CD4-positive, alpha-beta T cell treated with Interleukin-21 for 1 hour (primary cell): ENCODE measurements around the gene CCDC175.

ENCODE experiments used
- DNase-seq: peaks from one replicate; pipeline ENCODE4 v3.0.0-alpha.2; 2020

The CCDC175 gene

GRCh38 chr14:59481407-59481806, 95.2 kb downstream of the CCDC175 start:
- DNase-seq = no peak

GRCh38 chr14:59480166-59480565, 96.4 kb downstream of the CCDC175 start:
- no peak for DNase-seq

GRCh38 chr14:59478540-59478939, 98.1 kb downstream of the CCDC175 start:
- DNase-seq = no peak

- DNase-seq = no peak
Observed at GRCh38 chr14:59475709-59476108, 100.9 kb downstream of the CCDC175 start.

- no peak for DNase-seq
Observed at GRCh38 chr14:59474172-59474571, 102.4 kb downstream of the CCDC175 start.

GRCh38 chr14:59465316-59466135, 111.1 kb downstream of the CCDC175 start, which contains the start of gene GPR135:
Gene GPR135 (minus strand): TSS chr14:59465380. CDS start chr14:59465226, 154 bp downstream.
- peak; percentile 32 for DNase-seq

GRCh38 chr14:59464486-59465315, 111.9 kb downstream of the CCDC175 start:
- peak; percentile 59 for DNase-seq

- no peak for DNase-seq
Observed at GRCh38 chr14:59463787-59464485, 112.7 kb downstream of the CCDC175 start.

GRCh38 chr14:59461891-59462290, 114.7 kb downstream of the CCDC175 start:
- no peak for DNase-seq

GRCh38 chr14:59460378-59460777, 116.2 kb downstream of the CCDC175 start:
- DNase-seq = no peak

- no peak for DNase-seq
Observed at GRCh38 chr14:59458486-59458885, 118.1 kb downstream of the CCDC175 start.

- no peak for DNase-seq
Observed at GRCh38 chr14:59455411-59455810, 121.2 kb downstream of the CCDC175 start.
